Transverse colon (tissue), 4 donors: ENCODE measurements around the gene RNF4. TPM values are rescaled to one million over a fixed set of nuclear protein-coding genes. Genes with fewer than 3 reads are reported as not detected.
A peak's percentile ranks its signal among the peaks of the same experiment; 100 is the strongest.
"Not testable (repeated sequence)": the region's sequence is repeated elsewhere in the genome, so short reads cannot be mapped to it uniquely, and the experiment has no call there.

Source experiments
- DNase-seq: peaks from one replicate; pipeline ENCODE4 v3.0.0-alpha.2; 2019
- H3K27ac ChIP-seq, 4 donors: fragments of 200-600 bp; sonication (generic); 2 replicates each; pipeline ENCODE4 v1.5.1; 2016 to 2018; ENCODE audit warnings: inconsistent platforms in 4 of 4
- H3K27me3 ChIP-seq: fragments of 200-600 bp; sonication (generic); 2 replicates; pipeline ENCODE4 v1.5.1; 2017; ENCODE audit warnings: inconsistent platforms
- H3K36me3 ChIP-seq, 4 donors: fragments of 200-600 bp; sonication (generic); 2 replicates each; pipeline ENCODE4 v1.5.1; 2017 to 2019; ENCODE audit warnings: inconsistent platforms in 4 of 4
- H3K4me1 ChIP-seq, 4 donors: fragments of 200-600 bp; sonication (generic); 2 replicates each; pipeline ENCODE4 v1.5.1; 2017 to 2020; ENCODE audit warnings: inconsistent platforms in 4 of 4
- H3K4me3 ChIP-seq, 4 donors: fragments of 200-600 bp; sonication (generic); 1 replicate in 1 of 4; 2 replicates in 3 of 4; pipeline versions ENCODE4 v1.5.1 to v1.6.1; 2017 to 2019; ENCODE audit warnings: inconsistent platforms in 4 of 4
- H3K9me3 ChIP-seq, 2 donors: fragments of 200-600 bp; sonication (generic); 2 replicates each; pipeline ENCODE4 v1.5.1; 2017 to 2019; ENCODE audit warnings: inconsistent platforms in 2 of 2
- EP300 ChIP-seq: sonication (generic); formaldehyde crosslinking; IDR thresholded peaks from one replicate; pipeline ENCODE4 v1.6.1; 2017; ENCODE audit warnings: antibody characterized with exemption, low read depth
- POLR2A ChIP-seq: fragments of 450-650 bp; IDR thresholded peaks from one replicate; pipeline ENCODE4 v1.6.1; 2016; ENCODE audit warnings: antibody characterized with exemption, mild to moderate bottlenecking, moderate library complexity
- POLR2AphosphoS5 ChIP-seq, 3 donors: sonication (generic); formaldehyde crosslinking; IDR thresholded peaks; one replicate each; pipeline ENCODE4 v1.6.1; 2016; ENCODE audit warnings: antibody characterized with exemption in 3 of 3
- WGBS, 2 donors: methylation state at CpG; one replicate each; pipeline ENCODE4 v1.1.5; 2018; ENCODE audit warnings: low coverage in 1 of 2; 5-methylcytosine and 5-hydroxymethylcytosine counted together
- in situ Hi-C, 4 donors: fragments of 200-750 bp; cut with MboI; loops; one replicate each; pipeline versions ENCODE4 v1.15.0 to v1.15.1; 2017; ENCODE audit warnings: low sequenced_read_pairs in 3 of 4, low pct_ligation_motif_present in 1 of 4, low pct_unique_long_range_greater_than_20kb in 1 of 4
- intact Hi-C: fragments of 100-400 bp; cut with DNase I; formaldehyde crosslinking; loops from one replicate; pipeline ENCODE4 v1.15.1; 2023; ENCODE audit warnings: low total_unique reads
- total RNA-seq, 4 donors: library from RNA; depleted of rRNA; stranded (reverse); fragments of >200 nt; gene quantifications; one replicate each; pipeline ENCODE4 v1.1.0, GENCODE V29; 2016
- TF ChIP-seq, protein P1 (sequence below), 5 experiments: fragments of 200-600 bp in 3 of 5; fragments of 450-650 bp in 2 of 5; sonication (generic) in 3 of 5; IDR thresholded peaks; 1 replicate in 2 of 5; 2 replicates in 3 of 5; pipeline ENCODE4 v1.5.1; 2016 to 2017; ENCODE audit warnings: antibody characterized with exemption in 5 of 5, inconsistent platforms in 3 of 5, mild to moderate bottlenecking in 2 of 5, moderate library complexity in 1 of 5

The RNF4 gene
- total RNA-seq, 4 donors from 2014 or later, result 20.9 to 50.5 (median 35.8) TPM

DNA sequence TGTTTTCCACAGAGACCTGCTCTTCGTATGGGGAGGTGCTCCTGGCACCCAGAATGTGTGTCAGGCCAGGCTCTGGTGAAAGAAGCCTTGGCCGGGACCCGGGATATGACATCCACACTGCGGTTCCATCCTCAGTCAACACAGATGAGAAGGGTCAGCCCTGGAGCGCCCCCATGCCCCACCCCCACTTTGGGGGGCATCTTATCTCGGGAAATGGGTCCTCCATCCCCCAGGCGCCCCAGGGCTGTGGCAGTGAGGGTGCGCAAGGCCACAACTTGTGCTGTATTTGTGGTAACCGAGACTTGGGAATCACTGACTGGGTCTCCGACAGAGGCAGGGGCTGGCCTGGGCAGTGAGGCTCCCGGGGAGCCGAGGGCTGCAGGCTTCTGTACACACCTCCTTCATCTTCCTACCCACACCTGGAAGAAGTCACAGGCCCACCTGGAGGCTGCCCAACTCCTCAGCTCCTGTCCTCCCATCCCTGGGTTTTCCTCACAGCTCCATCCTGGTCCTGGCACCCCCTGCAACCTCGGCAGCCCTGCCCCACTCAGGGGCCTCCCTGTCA, 42.1 kb upstream of the RNF4 start:
- intact Hi-C loops (no loop called here), in situ Hi-C loops (loop anchor here in 1 of 4 donors (25.0 kb wide), 1 partner anchor 214 kb away; no protein-coding TSS in a partner anchor)
- no peaks in the 10 kb centered on the region for H3K9me3 ChIP-seq
- no peak overlapping the region for H3K27ac ChIP-seq
- H3K27me3 ChIP-seq, result peaks cover 21% of the 10 kb centered on the region
- WGBS, 2 donors, result 80 to 81% methylated on average over 1 to 13 of the region's 13 CpGs
- TF ChIP-seq POLR2A, result no peak
- TF ChIP-seq EP300, result no peak
- TF ChIP-seq, protein P1, sequence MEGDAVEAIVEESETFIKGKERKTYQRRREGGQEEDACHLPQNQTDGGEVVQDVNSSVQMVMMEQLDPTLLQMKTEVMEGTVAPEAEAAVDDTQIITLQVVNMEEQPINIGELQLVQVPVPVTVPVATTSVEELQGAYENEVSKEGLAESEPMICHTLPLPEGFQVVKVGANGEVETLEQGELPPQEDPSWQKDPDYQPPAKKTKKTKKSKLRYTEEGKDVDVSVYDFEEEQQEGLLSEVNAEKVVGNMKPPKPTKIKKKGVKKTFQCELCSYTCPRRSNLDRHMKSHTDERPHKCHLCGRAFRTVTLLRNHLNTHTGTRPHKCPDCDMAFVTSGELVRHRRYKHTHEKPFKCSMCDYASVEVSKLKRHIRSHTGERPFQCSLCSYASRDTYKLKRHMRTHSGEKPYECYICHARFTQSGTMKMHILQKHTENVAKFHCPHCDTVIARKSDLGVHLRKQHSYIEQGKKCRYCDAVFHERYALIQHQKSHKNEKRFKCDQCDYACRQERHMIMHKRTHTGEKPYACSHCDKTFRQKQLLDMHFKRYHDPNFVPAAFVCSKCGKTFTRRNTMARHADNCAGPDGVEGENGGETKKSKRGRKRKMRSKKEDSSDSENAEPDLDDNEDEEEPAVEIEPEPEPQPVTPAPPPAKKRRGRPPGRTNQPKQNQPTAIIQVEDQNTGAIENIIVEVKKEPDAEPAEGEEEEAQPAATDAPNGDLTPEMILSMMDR (IDR thresholded peaks at IDR 0.05), result no peak
- no peak for TF ChIP-seq POLR2AphosphoS5 (IDR thresholded peaks at IDR 0.05)
- H3K4me1 ChIP-seq, result no peaks in the 10 kb centered on the region
- no peaks in the 10 kb centered on the region for H3K36me3 ChIP-seq
- DNase-seq, result no peak
- no peak overlapping the region for H3K4me3 ChIP-seq

DNA sequence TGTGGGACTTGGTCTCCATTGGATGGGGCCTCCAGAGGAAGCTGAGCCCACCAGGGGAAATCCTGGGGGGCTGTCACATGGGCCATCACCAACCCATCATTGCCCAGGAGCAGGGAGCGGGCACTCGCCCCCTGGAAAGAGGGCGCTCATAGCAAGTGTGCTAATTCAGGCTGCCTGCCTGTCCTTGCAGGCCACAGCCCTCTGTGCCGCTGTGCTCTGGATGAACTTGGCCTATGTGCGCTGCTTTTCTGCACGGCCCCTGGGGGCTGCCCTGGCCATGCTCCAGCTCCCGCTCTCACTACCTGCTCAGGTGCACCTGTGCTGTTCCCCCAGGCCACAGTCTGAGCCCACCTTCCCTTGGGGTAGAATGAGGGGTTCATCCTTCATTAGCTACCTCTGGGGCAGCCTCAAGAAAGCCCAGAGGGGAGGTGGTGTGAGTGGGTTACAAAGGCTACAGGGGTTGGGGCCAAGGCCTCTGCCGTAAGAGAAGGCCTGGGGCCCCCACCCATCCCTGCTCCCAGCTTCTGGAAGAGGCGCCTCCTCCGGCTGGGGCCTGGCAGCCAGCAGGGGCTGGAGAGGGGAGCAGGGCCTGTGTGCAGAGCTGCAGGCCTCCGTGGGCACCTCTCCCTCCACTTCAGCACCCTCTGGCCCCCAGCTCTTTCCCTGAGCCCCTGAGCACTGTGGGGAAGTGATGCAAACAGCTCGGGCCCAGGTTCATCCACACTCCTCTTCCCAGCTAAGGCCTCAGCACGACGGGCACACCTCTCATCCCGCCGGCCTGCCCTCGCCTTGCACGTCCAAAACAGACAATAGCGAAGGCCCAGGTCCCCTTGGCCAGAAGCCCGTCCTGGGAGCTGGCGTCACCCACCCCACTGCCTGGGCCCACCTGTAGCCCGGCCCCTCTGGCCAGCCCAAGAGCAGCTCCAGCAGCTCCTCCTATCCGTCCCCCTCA, 41.2 kb upstream of the RNF4 start:
- H3K27me3 ChIP-seq, result peaks cover 14% of the 10 kb centered on the region
- 60 to 86% methylated on average over 1 to 20 of the region's 23 CpGs for WGBS, 2 donors
- in situ Hi-C loops (loop anchor here in 1 of 4 donors (25.0 kb wide), 1 partner anchor 215 kb away; no protein-coding TSS in a partner anchor), intact Hi-C loops (no loop called here)
- H3K4me3 ChIP-seq, result no peak overlapping the region
- no peak overlapping the region for H3K27ac ChIP-seq
- no peaks in the 10 kb centered on the region for H3K36me3 ChIP-seq
- H3K4me1 ChIP-seq, result no peaks in the 10 kb centered on the region
- no peaks in the 10 kb centered on the region for H3K9me3 ChIP-seq
- TF ChIP-seq, protein P1 (IDR thresholded peaks at IDR 0.05), result no peak
- no peak for TF ChIP-seq EP300
- no peak for TF ChIP-seq POLR2AphosphoS5 (IDR thresholded peaks at IDR 0.05)
- no peak for DNase-seq

DNA sequence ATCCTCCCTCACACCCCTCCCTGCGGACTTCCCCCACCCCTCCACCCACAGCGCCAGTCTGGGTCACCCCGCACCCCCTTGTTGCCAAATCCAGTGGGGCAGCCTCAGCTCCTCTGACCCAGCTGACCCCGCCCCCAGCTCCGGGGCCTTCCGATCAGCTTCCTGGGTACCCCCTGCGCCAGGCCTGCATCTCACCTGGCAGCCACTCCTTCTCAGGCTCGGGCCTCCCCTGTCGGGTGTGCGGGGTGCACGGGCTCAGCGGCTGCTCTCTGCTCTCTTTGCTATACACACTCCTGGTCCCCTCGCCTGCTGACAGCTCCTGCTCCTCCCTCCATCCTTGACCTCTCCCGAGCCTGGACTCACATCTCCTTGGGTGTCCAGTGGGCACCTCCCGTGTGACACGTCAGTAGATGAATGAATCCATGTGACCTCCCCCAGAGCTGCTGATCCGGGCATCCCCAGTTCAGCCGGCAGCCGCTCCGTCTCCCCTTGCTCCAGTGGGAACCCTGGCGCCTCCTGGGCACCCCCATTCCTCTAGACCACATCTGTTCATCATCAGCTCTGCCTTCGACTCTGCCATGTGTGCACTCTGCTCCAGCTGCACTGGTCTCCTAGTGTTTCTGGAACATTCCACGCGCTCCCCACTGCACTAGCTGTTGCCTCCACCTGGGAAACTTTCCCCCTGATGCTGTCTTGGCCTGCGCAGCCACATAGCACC, 40.3 kb upstream of the RNF4 start:
- no peaks in the 10 kb centered on the region for H3K4me1 ChIP-seq
- DNase-seq, result no peak
- no peak overlapping the region for H3K4me3 ChIP-seq
- H3K27ac ChIP-seq, result no peak overlapping the region
- TF ChIP-seq POLR2AphosphoS5 (IDR thresholded peaks at IDR 0.05) (no peak), POLR2A (no peak), EP300 (no peak)
- TF ChIP-seq, protein P1 (IDR thresholded peaks at IDR 0.05), result no peak
- H3K36me3 ChIP-seq, result no peaks in the 10 kb centered on the region
- intact Hi-C loops (no loop called here), in situ Hi-C loops (loop anchor here in 1 of 4 donors (25.0 kb wide), 1 partner anchor 216 kb away; no protein-coding TSS in a partner anchor)
- H3K27me3 ChIP-seq, result peaks cover 4% of the 10 kb centered on the region
- no peaks in the 10 kb centered on the region for H3K9me3 ChIP-seq
- 82% methylated on average over 2 to 25 of the region's 25 CpGs for WGBS, 2 donors

DNA sequence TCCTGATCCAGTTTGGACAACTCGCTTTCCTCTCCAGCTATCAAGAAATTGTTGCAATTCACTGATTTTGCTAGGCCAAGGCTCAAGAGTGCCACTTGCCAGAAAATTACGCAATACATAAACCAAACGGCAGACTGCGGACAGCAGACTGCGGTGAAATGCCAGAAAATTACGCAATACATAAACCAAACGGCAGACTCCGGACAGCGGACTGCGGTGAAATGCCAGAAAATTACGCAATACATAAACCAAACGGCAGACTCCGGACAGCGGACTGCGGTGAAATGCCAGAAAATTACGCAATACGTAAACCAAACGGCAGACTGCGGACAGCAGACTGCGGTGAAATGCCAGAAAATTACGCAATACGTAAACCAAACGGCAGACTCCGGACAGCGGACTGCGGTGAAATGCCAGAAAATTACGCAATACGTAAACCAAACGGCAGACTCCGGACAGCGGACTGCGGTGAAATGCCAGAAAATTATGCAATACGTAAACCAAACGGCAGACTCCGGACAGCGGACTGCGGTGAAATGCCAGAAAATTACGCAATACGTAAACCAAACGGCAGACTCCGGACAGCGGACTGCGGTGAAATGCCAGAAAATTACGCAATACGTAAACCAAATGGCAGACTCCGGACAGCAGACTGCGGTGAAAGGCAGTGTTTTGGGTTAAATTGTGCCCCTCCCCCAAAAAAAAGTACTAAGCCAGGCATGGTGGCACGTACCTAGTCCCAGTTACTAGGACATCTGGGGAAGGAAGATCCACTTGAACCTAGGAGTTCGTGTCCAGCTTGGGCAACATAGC, 38.8 kb upstream of the RNF4 start:
- H3K27ac ChIP-seq, H3K4me3 ChIP-seq, intact Hi-C loops, H3K27me3 ChIP-seq, H3K9me3 ChIP-seq, H3K4me1 ChIP-seq, H3K36me3 ChIP-seq: not testable (repeated sequence)
- DNase-seq, result peak; percentile 30
- 60 to 70% methylated on average over 4 to 21 of the region's 49 CpGs for WGBS, 2 donors
- in situ Hi-C loops, result loop anchor here in 1 of 4 donors (25.0 kb wide), 1 partner anchor 218 kb away; no protein-coding TSS in a partner anchor
